Measurements from ENCODE around the gene ALK.
A peak's percentile ranks its signal among the peaks of the same experiment; 100 is the strongest.

Gene ALK

GRCh38 chr2:29520001-29520400, 401.4 kb downstream of the ALK start:
- TF ChIP-seq GATA2 (IDR thresholded peaks at IDR 0.05; ENCODE audit: low read depth, low read length) (no peak), GATA3 (IDR thresholded peaks at IDR 0.05; ENCODE audit: low read depth, low read length) (no peak)

- TF ChIP-seq GATA2 (IDR thresholded peaks at IDR 0.05; ENCODE audit: low read depth, low read length), result no peak
- no peak for TF ChIP-seq GATA3 (IDR thresholded peaks at IDR 0.05; ENCODE audit: low read depth, low read length)
Measured at GRCh38 chr2:29519338-29519925, 402.0 kb downstream of the ALK start.

- no peak for TF ChIP-seq GATA2 (IDR thresholded peaks at IDR 0.05; ENCODE audit: low read depth, low read length)
- TF ChIP-seq GATA3 (IDR thresholded peaks at IDR 0.05; ENCODE audit: low read depth, low read length), result no peak
Measured at GRCh38 chr2:29518646-29519337, 402.6 kb downstream of the ALK start.

- no peak for TF ChIP-seq GATA2 (IDR thresholded peaks at IDR 0.05; ENCODE audit: low read depth, low read length)
- no peak for TF ChIP-seq GATA3 (IDR thresholded peaks at IDR 0.05; ENCODE audit: low read depth, low read length)
Measured at GRCh38 chr2:29518010-29518409, 403.4 kb downstream of the ALK start.

GRCh38 chr2:29517413-29517812, 404.0 kb downstream of the ALK start:
- TF ChIP-seq GATA3 (IDR thresholded peaks at IDR 0.05; ENCODE audit: low read depth, low read length) (peak; percentile 100), GATA2 (IDR thresholded peaks at IDR 0.05; ENCODE audit: low read depth, low read length) (peak; percentile 98)

GRCh38 chr2:29516767-29517166, 404.6 kb downstream of the ALK start:
- no peak for TF ChIP-seq GATA3 (IDR thresholded peaks at IDR 0.05; ENCODE audit: low read depth, low read length)
- TF ChIP-seq GATA2 (IDR thresholded peaks at IDR 0.05; ENCODE audit: low read depth, low read length), result peak; percentile 61; the same call in 1 of the 2 replicates

GRCh38 chr2:29509878-29510277, 411.5 kb downstream of the ALK start:
- TF ChIP-seq GATA3 (IDR thresholded peaks at IDR 0.05; ENCODE audit: low read depth, low read length) (no peak), GATA2 (IDR thresholded peaks at IDR 0.05; ENCODE audit: low read depth, low read length) (no peak)

GRCh38 chr2:29509397-29509796, 412.0 kb downstream of the ALK start:
- TF ChIP-seq GATA2 (IDR thresholded peaks at IDR 0.05; ENCODE audit: low read depth, low read length), result no peak
- no peak for TF ChIP-seq GATA3 (IDR thresholded peaks at IDR 0.05; ENCODE audit: low read depth, low read length)

- TF ChIP-seq GATA2 (IDR thresholded peaks at IDR 0.05; ENCODE audit: low read depth, low read length) (no peak), GATA3 (IDR thresholded peaks at IDR 0.05; ENCODE audit: low read depth, low read length) (no peak)
Measured at GRCh38 chr2:29504746-29505145, 416.6 kb downstream of the ALK start.

GRCh38 chr2:29502460-29502911, 418.9 kb downstream of the ALK start:
- no peak for TF ChIP-seq GATA3 (IDR thresholded peaks at IDR 0.05; ENCODE audit: low read depth, low read length)
- no peak for TF ChIP-seq GATA2 (IDR thresholded peaks at IDR 0.05; ENCODE audit: low read depth, low read length)

GRCh38 chr2:29497375-29497774, 424.0 kb downstream of the ALK start:
- TF ChIP-seq GATA2 (IDR thresholded peaks at IDR 0.05; ENCODE audit: low read depth, low read length), result no peak
- no peak for TF ChIP-seq GATA3 (IDR thresholded peaks at IDR 0.05; ENCODE audit: low read depth, low read length)

GRCh38 chr2:29496198-29496597, 425.2 kb downstream of the ALK start:
- TF ChIP-seq GATA2 (IDR thresholded peaks at IDR 0.05; ENCODE audit: low read depth, low read length) (no peak), GATA3 (IDR thresholded peaks at IDR 0.05; ENCODE audit: low read depth, low read length) (no peak)

GRCh38 chr2:29495536-29496060, 425.8 kb downstream of the ALK start:
- TF ChIP-seq GATA2 (IDR thresholded peaks at IDR 0.05; ENCODE audit: low read depth, low read length), result no peak
- TF ChIP-seq GATA3 (IDR thresholded peaks at IDR 0.05; ENCODE audit: low read depth, low read length), result no peak

GRCh38 chr2:29495068-29495467, 426.3 kb downstream of the ALK start:
- TF ChIP-seq GATA3 (IDR thresholded peaks at IDR 0.05; ENCODE audit: low read depth, low read length), result no peak
- TF ChIP-seq GATA2 (IDR thresholded peaks at IDR 0.05; ENCODE audit: low read depth, low read length), result no peak

- no peak for TF ChIP-seq GATA2 (IDR thresholded peaks at IDR 0.05; ENCODE audit: low read depth, low read length)
- TF ChIP-seq GATA3 (IDR thresholded peaks at IDR 0.05; ENCODE audit: low read depth, low read length), result no peak
Measured at GRCh38 chr2:29492701-29493100, 428.7 kb downstream of the ALK start.
